GM21723 (cell line): ENCODE results near the gene DENND1A.

Source experiments
- ATAC-seq: cut with Tn5 transposase; IDR thresholded peaks from one replicate; pipeline ENCODE4 v1.9.1; 2021; ENCODE audit warnings: mild to moderate bottlenecking, moderate library complexity; ENCODE audit not compliant: unreplicated experiment

The DENND1A gene

GRCh38 chr9:123517512-123517911 is 412.4 kb downstream of the DENND1A start:
- ATAC-seq, result no peak

- no peak for ATAC-seq
Observed at GRCh38 chr9:123514766-123515165, 415.2 kb downstream of the DENND1A start.

- no peak for ATAC-seq
Observed at GRCh38 chr9:123513554-123513953, 416.4 kb downstream of the DENND1A start.

- ATAC-seq, result no peak
Observed at GRCh38 chr9:123511326-123512277, 418.3 kb downstream of the DENND1A start.

- ATAC-seq, result no peak
Observed at GRCh38 chr9:123509646-123510045, 420.3 kb downstream of the DENND1A start.

- ATAC-seq, result no peak
Observed at GRCh38 chr9:123508048-123508447, 421.9 kb downstream of the DENND1A start.

GRCh38 chr9:123505496-123505895 is 424.4 kb downstream of the DENND1A start:
- ATAC-seq, result no peak

- ATAC-seq, result no peak
Observed at GRCh38 chr9:123500336-123500735, 429.6 kb downstream of the DENND1A start.

GRCh38 chr9:123497830-123498229 is 432.1 kb downstream of the DENND1A start:
- no peak for ATAC-seq

GRCh38 chr9:123495731-123496130 is 434.2 kb downstream of the DENND1A start:
- ATAC-seq, result no peak

GRCh38 chr9:123493627-123494026 is 436.3 kb downstream of the DENND1A start:
- ATAC-seq, result no peak

- no peak for ATAC-seq
Observed at GRCh38 chr9:123490688-123491087, 439.2 kb downstream of the DENND1A start.

GRCh38 chr9:123488722-123489321 is 441.1 kb downstream of the DENND1A start:
- no peak for ATAC-seq

GRCh38 chr9:123487944-123488548 is 441.9 kb downstream of the DENND1A start:
- ATAC-seq, result no peak

GRCh38 chr9:123486431-123486830 is 443.5 kb downstream of the DENND1A start:
- ATAC-seq, result no peak

GRCh38 chr9:123485216-123485615 is 444.7 kb downstream of the DENND1A start:
- ATAC-seq, result no peak

- no peak for ATAC-seq
Observed at GRCh38 chr9:123484130-123484529, 445.8 kb downstream of the DENND1A start.

GRCh38 chr9:123483191-123483803 is 446.6 kb downstream of the DENND1A start:
- ATAC-seq, result no peak

GRCh38 chr9:123482295-123482968 is 447.5 kb downstream of the DENND1A start:
- ATAC-seq, result no peak

- ATAC-seq, result no peak
Observed at GRCh38 chr9:123481209-123481865, 448.6 kb downstream of the DENND1A start.
